Epithelial cell of esophagus (primary cell): ENCODE measurements around the gene PIBF1.
A peak's percentile ranks its signal among the peaks of the same experiment; 100 is the strongest.
"Not testable (repeated sequence)": the region's sequence is repeated elsewhere in the genome, so short reads cannot be mapped to it uniquely, and the experiment has no call there.

ENCODE experiments used
- DNase-seq: peaks from one replicate; pipeline ENCODE4 v3.0.0; 2010; ENCODE audit warnings: low read depth
- H3K4me3 ChIP-seq: 2 replicates; pipeline ENCODE4 v1.5.1; 2011; ENCODE audit warnings: mild to moderate bottlenecking, low read length, control low read depth
- TF ChIP-seq, protein P1 (sequence below): IDR thresholded peaks from 2 replicates; pipeline ENCODE4 v1.5.1; 2011; ENCODE audit warnings: low read depth, mild to moderate bottlenecking, low read length, control low read depth, inconsistent platforms; ENCODE audit not compliant: insufficient read depth; ENCODE audit errors: missing control alignments

PIBF1 gene

GRCh38 chr13:72908416-72908815 lies 126.5 kb downstream of the PIBF1 start:
- no peak for DNase-seq
- no peak overlapping the region for H3K4me3 ChIP-seq
- TF ChIP-seq, protein P1, sequence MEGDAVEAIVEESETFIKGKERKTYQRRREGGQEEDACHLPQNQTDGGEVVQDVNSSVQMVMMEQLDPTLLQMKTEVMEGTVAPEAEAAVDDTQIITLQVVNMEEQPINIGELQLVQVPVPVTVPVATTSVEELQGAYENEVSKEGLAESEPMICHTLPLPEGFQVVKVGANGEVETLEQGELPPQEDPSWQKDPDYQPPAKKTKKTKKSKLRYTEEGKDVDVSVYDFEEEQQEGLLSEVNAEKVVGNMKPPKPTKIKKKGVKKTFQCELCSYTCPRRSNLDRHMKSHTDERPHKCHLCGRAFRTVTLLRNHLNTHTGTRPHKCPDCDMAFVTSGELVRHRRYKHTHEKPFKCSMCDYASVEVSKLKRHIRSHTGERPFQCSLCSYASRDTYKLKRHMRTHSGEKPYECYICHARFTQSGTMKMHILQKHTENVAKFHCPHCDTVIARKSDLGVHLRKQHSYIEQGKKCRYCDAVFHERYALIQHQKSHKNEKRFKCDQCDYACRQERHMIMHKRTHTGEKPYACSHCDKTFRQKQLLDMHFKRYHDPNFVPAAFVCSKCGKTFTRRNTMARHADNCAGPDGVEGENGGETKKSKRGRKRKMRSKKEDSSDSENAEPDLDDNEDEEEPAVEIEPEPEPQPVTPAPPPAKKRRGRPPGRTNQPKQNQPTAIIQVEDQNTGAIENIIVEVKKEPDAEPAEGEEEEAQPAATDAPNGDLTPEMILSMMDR: no peak

GRCh38 chr13:72911981-72912380 lies 130.0 kb downstream of the PIBF1 start:
- TF ChIP-seq, protein P1: no peak
- no peak for DNase-seq
- no peak overlapping the region for H3K4me3 ChIP-seq

- H3K4me3 ChIP-seq: no peak overlapping the region
- TF ChIP-seq, protein P1: no peak
- DNase-seq: no peak
Measured at GRCh38 chr13:72920097-72920496, 138.2 kb downstream of the PIBF1 start.

DNA sequence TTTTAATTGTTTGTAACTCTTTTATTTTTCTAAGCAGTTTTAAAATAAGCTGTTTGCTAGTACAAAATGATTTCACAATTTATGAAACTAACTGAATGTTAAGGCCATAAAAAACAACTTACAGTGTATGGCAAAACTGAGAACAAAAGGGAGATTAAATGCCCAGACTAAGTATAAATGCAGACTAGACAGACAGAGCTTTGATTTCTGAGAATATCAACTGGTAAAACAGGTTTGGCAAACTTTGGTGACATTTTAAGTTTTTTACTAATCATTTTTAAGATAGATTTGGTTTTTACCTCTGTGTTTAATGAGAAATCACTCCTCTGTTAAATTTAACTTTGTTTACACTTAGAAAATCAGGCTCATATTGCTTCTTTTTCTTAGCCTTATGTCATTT lies 149.4 kb downstream of the PIBF1 start:
- TF ChIP-seq, protein P1: no peak
- H3K4me3 ChIP-seq: no peak overlapping the region
- DNase-seq: peak; percentile 31

- TF ChIP-seq, protein P1: no peak
- DNase-seq: peak; percentile 4
- H3K4me3 ChIP-seq: no peak overlapping the region
Measured at GRCh38 chr13:72932250-72932649, 150.3 kb downstream of the PIBF1 start.

- H3K4me3 ChIP-seq, DNase-seq: not testable (repeated sequence)
Measured at GRCh38 chr13:72946267-72946666, 164.3 kb downstream of the PIBF1 start.

DNA sequence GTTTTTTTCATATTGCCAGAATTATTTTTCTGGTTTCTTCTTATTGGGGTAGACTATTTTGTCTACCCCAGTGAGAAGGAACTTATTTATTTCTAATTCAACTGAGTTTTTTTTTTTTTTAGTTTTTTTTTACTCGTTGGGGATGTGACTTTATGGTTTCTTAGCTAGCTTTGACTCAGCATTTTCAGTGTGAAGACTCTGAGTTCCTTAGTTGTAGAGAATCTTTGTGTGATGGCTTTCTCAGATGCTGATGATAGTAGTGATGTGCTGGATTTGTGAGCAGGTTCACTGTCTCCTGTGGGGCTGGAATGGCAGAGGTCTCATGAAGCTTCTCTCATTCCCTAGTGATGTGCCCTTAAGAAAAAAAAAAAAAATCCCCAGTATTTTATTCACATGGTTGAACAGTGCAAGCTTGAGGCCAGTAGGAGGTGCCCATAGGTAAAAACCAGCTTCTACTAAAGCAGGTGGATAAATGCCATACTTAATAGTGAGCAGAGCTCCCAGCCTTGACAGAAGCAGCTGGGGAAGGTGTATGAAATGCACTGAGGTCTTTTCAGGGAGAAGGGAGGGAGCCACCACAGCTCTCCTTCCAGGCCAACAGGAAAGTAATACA lies 170.7 kb downstream of the PIBF1 start:
- peak; percentile 35 for DNase-seq
- TF ChIP-seq, protein P1: peak; percentile 38
- H3K4me3 ChIP-seq: no peak overlapping the region

GRCh38 chr13:72953391-72953965 lies 171.5 kb downstream of the PIBF1 start:
- TF ChIP-seq, protein P1: no peak
- DNase-seq: peak; percentile 54
- H3K4me3 ChIP-seq: no peak overlapping the region
